ENCODE results near the gene SLC1A2. TPM values are rescaled to one million over a fixed set of nuclear protein-coding genes. Genes with fewer than 3 reads are reported as not detected.

The SLC1A2 gene
- total RNA-seq, 1 donor from 2014 or later: 0.25 TPM

DNA sequence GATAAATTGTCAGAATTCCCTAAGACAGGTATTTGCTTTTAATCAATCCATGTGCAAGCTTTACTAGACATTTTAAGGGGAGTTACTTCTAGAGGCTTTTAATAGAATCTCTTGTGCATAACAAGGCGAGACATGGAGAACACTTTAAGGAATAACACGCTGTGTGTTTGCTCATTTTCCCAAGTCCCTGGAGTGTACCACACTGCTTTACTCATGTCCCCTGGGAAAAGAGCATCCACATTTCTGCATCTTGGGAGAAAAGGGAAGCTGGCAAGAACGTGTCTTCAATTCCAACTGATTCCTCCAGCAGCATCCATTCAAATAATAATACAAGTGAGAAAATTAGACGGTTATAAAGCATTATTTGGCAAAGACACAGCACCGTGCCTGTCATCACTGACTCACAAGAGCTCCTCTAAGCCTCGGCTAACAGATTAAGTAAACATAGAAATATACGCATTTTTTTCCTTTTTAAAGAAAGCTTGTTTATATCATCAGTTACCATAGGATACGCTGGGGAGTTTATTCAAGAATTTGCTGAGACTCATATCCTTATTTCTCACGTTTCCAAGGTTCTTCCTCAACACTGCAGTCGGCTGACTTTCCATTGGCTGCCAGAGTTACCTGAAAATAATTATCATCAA lies 158.9 kb downstream of the SLC1A2 start:
- no peak overlapping the region for H3K4me3 Mint-ChIP-seq (ENCODE audit: unreplicated experiment)
- no peaks in the 10 kb centered on the region for H3K36me3 Mint-ChIP-seq (ENCODE audit: low read depth, unreplicated experiment)
- H3K4me2 ChIP-seq (ENCODE audit: low read length): peak overlapping the region; percentile 64
- peak overlapping the region; percentile 27 for H2AFZ ChIP-seq (ENCODE audit: low read depth, low read length)
- peak overlapping the region; percentile 53 for H3K27ac ChIP-seq (ENCODE audit: low read depth, low read length)
- no peaks in the 10 kb centered on the region for H3K27me3 ChIP-seq (ENCODE audit: insufficient read depth, low read length)
- H3K27ac Mint-ChIP-seq (ENCODE audit: unreplicated experiment): no peak overlapping the region
- H3K27me3 Mint-ChIP-seq (ENCODE audit: low read depth, unreplicated experiment): peaks cover 12% of the 10 kb centered on the region
- H3K4me1 Mint-ChIP-seq (ENCODE audit: low read depth, unreplicated experiment): no peaks in the 10 kb centered on the region
- FAIRE-seq (no peak), DNase-seq (ENCODE audit: low read depth) (peak; percentile 85)
- H3K4me3 ChIP-seq (ENCODE audit: insufficient read depth, low read depth, low read length): no peak overlapping the region
- no peaks in the 10 kb centered on the region for H3K36me3 ChIP-seq (ENCODE audit: insufficient read depth, low read length)
- no peaks in the 10 kb centered on the region for H3K9me3 Mint-ChIP-seq (ENCODE audit: unreplicated experiment)
- no peaks in the 10 kb centered on the region for H3K79me2 ChIP-seq (ENCODE audit: insufficient read depth, low read length)
- H3K9ac ChIP-seq (ENCODE audit: low read length): peak overlapping the region; percentile 55
- no peak for TF ChIP-seq EZH2 (IDR thresholded peaks at IDR 0.05; ENCODE audit: insufficient read depth, low read length)
- TF ChIP-seq, protein P1, sequence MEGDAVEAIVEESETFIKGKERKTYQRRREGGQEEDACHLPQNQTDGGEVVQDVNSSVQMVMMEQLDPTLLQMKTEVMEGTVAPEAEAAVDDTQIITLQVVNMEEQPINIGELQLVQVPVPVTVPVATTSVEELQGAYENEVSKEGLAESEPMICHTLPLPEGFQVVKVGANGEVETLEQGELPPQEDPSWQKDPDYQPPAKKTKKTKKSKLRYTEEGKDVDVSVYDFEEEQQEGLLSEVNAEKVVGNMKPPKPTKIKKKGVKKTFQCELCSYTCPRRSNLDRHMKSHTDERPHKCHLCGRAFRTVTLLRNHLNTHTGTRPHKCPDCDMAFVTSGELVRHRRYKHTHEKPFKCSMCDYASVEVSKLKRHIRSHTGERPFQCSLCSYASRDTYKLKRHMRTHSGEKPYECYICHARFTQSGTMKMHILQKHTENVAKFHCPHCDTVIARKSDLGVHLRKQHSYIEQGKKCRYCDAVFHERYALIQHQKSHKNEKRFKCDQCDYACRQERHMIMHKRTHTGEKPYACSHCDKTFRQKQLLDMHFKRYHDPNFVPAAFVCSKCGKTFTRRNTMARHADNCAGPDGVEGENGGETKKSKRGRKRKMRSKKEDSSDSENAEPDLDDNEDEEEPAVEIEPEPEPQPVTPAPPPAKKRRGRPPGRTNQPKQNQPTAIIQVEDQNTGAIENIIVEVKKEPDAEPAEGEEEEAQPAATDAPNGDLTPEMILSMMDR (IDR thresholded peaks at IDR 0.05; ENCODE audit: insufficient read depth, low read depth, low read length): no peak
- peaks cover 11% of the 10 kb centered on the region for H3K4me1 ChIP-seq (ENCODE audit: insufficient read depth, low read length)
- no peaks in the 10 kb centered on the region for H4K20me1 ChIP-seq (ENCODE audit: insufficient read depth, low read length)
- no peaks in the 10 kb centered on the region for H3K9me3 ChIP-seq (ENCODE audit: insufficient read depth, low read depth, low read length)

DNA sequence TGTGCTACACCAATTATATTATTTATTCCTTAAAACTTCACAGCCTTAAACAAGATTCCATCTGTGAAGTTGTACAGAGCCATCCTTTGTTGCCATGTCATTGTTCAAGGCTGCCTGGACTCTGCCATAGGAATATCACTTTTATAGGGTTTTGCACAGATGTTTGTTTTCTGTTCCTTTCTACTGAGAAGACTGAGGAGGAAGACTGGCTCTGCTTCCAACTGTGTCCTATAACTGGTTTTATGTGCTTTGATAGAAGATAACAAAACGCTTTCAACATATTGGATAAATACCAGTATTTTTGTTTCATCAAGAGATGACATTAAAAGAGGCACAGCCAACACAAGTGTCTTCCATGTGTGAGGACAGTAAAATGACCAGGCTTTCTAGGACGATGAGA lies 159.8 kb downstream of the SLC1A2 start:
- no peaks in the 10 kb centered on the region for H3K36me3 ChIP-seq (ENCODE audit: insufficient read depth, low read length)
- TF ChIP-seq, protein P1 (IDR thresholded peaks at IDR 0.05; ENCODE audit: insufficient read depth, low read depth, low read length): no peak
- no peak for TF ChIP-seq EZH2 (IDR thresholded peaks at IDR 0.05; ENCODE audit: insufficient read depth, low read length)
- FAIRE-seq (peak; percentile 56), DNase-seq (ENCODE audit: low read depth) (no peak)
- Mint-ChIP-seq H3K9me3 (ENCODE audit: unreplicated experiment) (no peaks in the 10 kb centered on the region), H3K27me3 (ENCODE audit: low read depth, unreplicated experiment) (peaks cover 17% of the 10 kb centered on the region), H3K27ac (ENCODE audit: unreplicated experiment) (no peak overlapping the region), H3K4me1 (ENCODE audit: low read depth, unreplicated experiment) (no peaks in the 10 kb centered on the region), H3K4me3 (ENCODE audit: unreplicated experiment) (no peak overlapping the region), H3K36me3 (ENCODE audit: low read depth, unreplicated experiment) (no peaks in the 10 kb centered on the region)
- H3K9me3 ChIP-seq (ENCODE audit: insufficient read depth, low read depth, low read length): no peaks in the 10 kb centered on the region
- H3K9ac ChIP-seq (ENCODE audit: low read length): no peak overlapping the region
- H3K79me2 ChIP-seq (ENCODE audit: insufficient read depth, low read length): no peaks in the 10 kb centered on the region
- H3K4me3 ChIP-seq (ENCODE audit: insufficient read depth, low read depth, low read length): no peak overlapping the region
- no peak overlapping the region for H3K4me2 ChIP-seq (ENCODE audit: low read length)
- H3K27me3 ChIP-seq (ENCODE audit: insufficient read depth, low read length): no peaks in the 10 kb centered on the region
- no peaks in the 10 kb centered on the region for H4K20me1 ChIP-seq (ENCODE audit: insufficient read depth, low read length)
- H2AFZ ChIP-seq (ENCODE audit: low read depth, low read length): no peak overlapping the region
- H3K4me1 ChIP-seq (ENCODE audit: insufficient read depth, low read length): peaks cover 11% of the 10 kb centered on the region
- no peak overlapping the region for H3K27ac ChIP-seq (ENCODE audit: low read depth, low read length)

DNA sequence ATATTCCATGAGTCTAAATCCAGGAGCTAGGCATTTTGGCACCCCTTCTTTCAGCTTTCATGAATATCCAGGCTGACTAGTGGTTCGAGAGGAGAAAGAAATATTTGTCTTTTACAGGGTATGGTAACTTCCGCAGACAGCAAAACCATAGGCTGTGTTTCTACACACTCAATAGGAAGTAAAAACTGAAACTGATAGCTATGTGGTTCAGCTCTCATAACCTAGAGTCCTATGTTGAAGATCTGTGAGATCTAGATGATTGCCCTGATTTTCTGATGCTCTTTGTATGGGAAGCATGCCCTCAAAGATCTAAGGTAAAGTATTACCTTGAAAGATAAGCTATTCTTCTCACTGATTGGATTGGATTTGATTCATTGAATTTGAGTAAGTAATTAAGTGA lies 162.1 kb downstream of the SLC1A2 start:
- no peaks in the 10 kb centered on the region for H3K36me3 Mint-ChIP-seq (ENCODE audit: low read depth, unreplicated experiment)
- no peak overlapping the region for H3K27ac Mint-ChIP-seq (ENCODE audit: unreplicated experiment)
- no peaks in the 10 kb centered on the region for H3K9me3 Mint-ChIP-seq (ENCODE audit: unreplicated experiment)
- peaks cover 22% of the 10 kb centered on the region for H3K27me3 Mint-ChIP-seq (ENCODE audit: low read depth, unreplicated experiment)
- H3K4me3 Mint-ChIP-seq (ENCODE audit: unreplicated experiment): no peak overlapping the region
- DNase-seq (ENCODE audit: low read depth): no peak
- Histone ChIP-seq H3K27ac (ENCODE audit: low read depth, low read length) (no peak overlapping the region), H3K36me3 (ENCODE audit: insufficient read depth, low read length) (no peaks in the 10 kb centered on the region), H3K4me1 (ENCODE audit: insufficient read depth, low read length) (peaks cover 16% of the 10 kb centered on the region), H3K4me2 (ENCODE audit: low read length) (no peak overlapping the region), H3K9me3 (ENCODE audit: insufficient read depth, low read depth, low read length) (no peaks in the 10 kb centered on the region), H3K27me3 (ENCODE audit: insufficient read depth, low read length) (no peaks in the 10 kb centered on the region), H3K4me3 (ENCODE audit: insufficient read depth, low read depth, low read length) (no peak overlapping the region), H3K79me2 (ENCODE audit: insufficient read depth, low read length) (no peaks in the 10 kb centered on the region), H4K20me1 (ENCODE audit: insufficient read depth, low read length) (no peaks in the 10 kb centered on the region), H3K9ac (ENCODE audit: low read length) (no peak overlapping the region), H2AFZ (ENCODE audit: low read depth, low read length) (no peak overlapping the region)
- no peak for FAIRE-seq
- H3K4me1 Mint-ChIP-seq (ENCODE audit: low read depth, unreplicated experiment): no peaks in the 10 kb centered on the region
- no peak for TF ChIP-seq EZH2 (IDR thresholded peaks at IDR 0.05; ENCODE audit: insufficient read depth, low read length)
- TF ChIP-seq, protein P1 (IDR thresholded peaks at IDR 0.05; ENCODE audit: insufficient read depth, low read depth, low read length): no peak
